ENCODE results near the gene PPTC7. TPM values are rescaled to one million over a fixed set of nuclear protein-coding genes. Genes with fewer than 3 reads are reported as not detected.

Gene PPTC7
- total and polyA plus RNA-seq, 2 of the 13 experiments (the other 11 are each of a cell fraction or from before 2014, with no cell fraction given): 4.8 to 12.3 TPM

- TF ChIP-seq ZSCAN21 (CRISPR knock-in tag; IDR thresholded peaks at IDR 0.05; ENCODE audit: borderline replicate concordance) (peak; percentile 95), AHR (CRISPR knock-in tag; IDR thresholded peaks at IDR 0.05) (peak; percentile 90), ZNF589 (CRISPR knock-in tag; conservative IDR thresholded peaks at IDR 0.05) (0 out of 2 replicates have a peak, but pooled peaks have one; percentile 85), ZNF7 (CRISPR knock-in tag; IDR thresholded peaks at IDR 0.05) (no peak), ISL2 (CRISPR knock-in tag; IDR thresholded peaks at IDR 0.05) (0 out of 2 replicates have a peak, but pooled peaks have one; percentile 31), EP300 (IDR thresholded peaks at IDR 0.05; ENCODE audit: low read depth in 2 of 2, low read length in 2 of 2) (peak in 1 of 2 experiments; percentile 39; a peak in 1 of 4 replicates), EP300 (CRISPR knock-in tag; IDR thresholded peaks at IDR 0.05; ENCODE audit: borderline replicate concordance) (no peak), RFX5 (IDR thresholded peaks at IDR 0.05; ENCODE audit: low read depth, low read length) (peak; percentile 37; the same call in 1 of the 2 replicates), FOXK1 (CRISPR knock-in tag; IDR thresholded peaks at IDR 0.05; ENCODE audit: borderline replicate concordance, low read depth) (peak; percentile 69; the same call in 1 of the 2 replicates), IKZF1 (IDR thresholded peaks at IDR 0.05) (no peak), NFATC3 (CRISPR knock-in tag; IDR thresholded peaks at IDR 0.05) (peak; percentile 96), GATA4 (IDR thresholded peaks at IDR 0.05; ENCODE audit: borderline replicate concordance, low read depth) (no peak), ZNF296 (CRISPR knock-in tag; conservative IDR thresholded peaks at IDR 0.05) (peak; percentile 17), ZNF275 (CRISPR knock-in tag; IDR thresholded peaks at IDR 0.05; ENCODE audit: borderline replicate concordance) (peak; percentile 72; the same call in 1 of the 2 replicates), MED8 (CRISPR knock-in tag; IDR thresholded peaks at IDR 0.05; ENCODE audit: insufficient replicate concordance) (peak; percentile 70), RFX1 (IDR thresholded peaks at IDR 0.05) (no peak), ZNF878 (CRISPR knock-in tag; IDR thresholded peaks at IDR 0.05) (peak; percentile 100), SIN3A (IDR thresholded peaks at IDR 0.05; ENCODE audit: borderline replicate concordance, low read depth, low read length) (peak; percentile 85; the same call in 1 of the 2 replicates), CC2D1A (CRISPR knock-in tag; IDR thresholded peaks at IDR 0.05) (peak; percentile 98), HIC2 (CRISPR knock-in tag; IDR thresholded peaks at IDR 0.05; ENCODE audit: low read depth) (no peak), IRX3 (CRISPR knock-in tag; IDR thresholded peaks at IDR 0.05; ENCODE audit: borderline replicate concordance, low read depth) (peak; percentile 97), MATR3 (CRISPR knock-in tag; IDR thresholded peaks at IDR 0.05) (no peak), GFI1 (CRISPR knock-in tag; IDR thresholded peaks at IDR 0.05; ENCODE audit: borderline replicate concordance) (peak; percentile 91), NFYC (CRISPR knock-in tag; IDR thresholded peaks at IDR 0.05) (peak; percentile 90), UBTF (CRISPR knock-in tag; IDR thresholded peaks at IDR 0.05) (peak; percentile 89)
These were observed 81.1 kb downstream of the PPTC7 start, which contains the start of the genes RAD9B and VPS29 (continued) for GRCh38 chr12:110501752-110502738.
